Keratinocyte (primary cell): ENCODE measurements around the gene TENM4. TPM values are rescaled to one million over a fixed set of nuclear protein-coding genes. Genes with fewer than 3 reads are reported as not detected.

Source experiments
- DNase-seq: peaks from one replicate; pipeline ENCODE4 v3.0.0-alpha.2; 2011; ENCODE audit warnings: low read depth, missing footprints, low spot score
- FAIRE-seq: peaks from 2 replicates; lab custom pipeline; 2011; peaks lifted over from hg19 to GRCh38; lab: Jason Lieb, UNC
- H2AFZ ChIP-seq: 2 replicates; pipeline ENCODE4 v1.6.0; 2012; ENCODE audit warnings: low read length, control low read depth, inconsistent platforms; ENCODE audit not compliant: control insufficient read depth
- H3K27ac ChIP-seq: 2 replicates; pipeline ENCODE4 v1.5.1; 2011; ENCODE audit warnings: low read length; ENCODE audit not compliant: control insufficient read depth, insufficient read depth
- H3K27me3 ChIP-seq: 3 replicates; pipeline ENCODE4 v1.6.0; 2011; ENCODE audit warnings: low read length; ENCODE audit not compliant: control insufficient read depth, insufficient read depth; ENCODE audit errors: extremely low read depth
- H3K36me3 ChIP-seq, 2 experiments: 2 replicates in 1 of 2; 3 replicates in 1 of 2; pipeline ENCODE4 v1.5.1; 2011; ENCODE audit warnings: low read length in 2 of 2, mild to moderate bottlenecking in 1 of 2; ENCODE audit not compliant: control insufficient read depth in 2 of 2, insufficient read depth in 2 of 2; ENCODE audit errors: extremely low read depth in 1 of 2
- H3K4me1 ChIP-seq: 3 replicates; pipeline ENCODE4 v1.5.1; 2011; ENCODE audit warnings: low read length; ENCODE audit not compliant: control insufficient read depth, insufficient read depth; ENCODE audit errors: extremely low read depth
- H3K4me2 ChIP-seq: 3 replicates; pipeline ENCODE4 v1.6.0; 2011; ENCODE audit warnings: low read depth, low read length; ENCODE audit not compliant: control insufficient read depth, insufficient read depth; ENCODE audit errors: extremely low read depth
- H3K4me3 ChIP-seq, 3 experiments: fragments of 200-600 bp in 1 of 3; sonication (generic) in 1 of 3; 2 replicates in 2 of 3; 3 replicates in 1 of 3; pipeline ENCODE4 v1.5.1; 2011 to 2016; ENCODE audit warnings: low read length in 3 of 3, mild to moderate bottlenecking in 3 of 3, control low read depth in 2 of 3, inconsistent platforms in 1 of 3, low read depth in 1 of 3, mixed read lengths in 1 of 3, mixed run types in 1 of 3, moderate library complexity in 1 of 3; ENCODE audit not compliant: control insufficient read depth in 2 of 3, insufficient read depth in 2 of 3; ENCODE audit errors: extremely low read depth in 1 of 3
- H3K79me2 ChIP-seq: 2 replicates; pipeline ENCODE4 v1.6.0; 2012; ENCODE audit warnings: low read length; ENCODE audit not compliant: control insufficient read depth, insufficient read depth
- H3K9ac ChIP-seq: 3 replicates; pipeline ENCODE4 v1.6.0; 2011; ENCODE audit warnings: low read length; ENCODE audit not compliant: control insufficient read depth, insufficient read depth; ENCODE audit errors: extremely low read depth
- H3K9me1 ChIP-seq: 3 replicates; pipeline ENCODE4 v1.6.0; 2011; ENCODE audit warnings: low read length; ENCODE audit not compliant: control insufficient read depth, insufficient read depth; ENCODE audit errors: extremely low read depth
- H3K9me3 ChIP-seq: 2 replicates; pipeline ENCODE4 v1.5.1; 2012; ENCODE audit warnings: low read depth, low read length; ENCODE audit not compliant: control insufficient read depth
- H4K20me1 ChIP-seq: 3 replicates; pipeline ENCODE4 v1.6.0; 2011; ENCODE audit warnings: low read length; ENCODE audit not compliant: control insufficient read depth, insufficient read depth; ENCODE audit errors: extremely low read depth
- EZH2 ChIP-seq: IDR thresholded peaks from one replicate; pipeline ENCODE4 v1.6.1; 2012; ENCODE audit warnings: inconsistent platforms, mild to moderate bottlenecking, low read length, moderate library complexity
- dilution Hi-C: fragments of 300-500 bp; cut with MboI; formaldehyde crosslinking; loops from one replicate; pipeline ENCODE4 v1.7.0; 2020; ENCODE audit warnings: low sequenced_read_pairs; ENCODE audit not compliant: extremely low pct_ligation_motif_present
- polyA plus RNA-seq, 5 experiments: library from polyadenylated mRNA; depleted of rRNA in 3 of 5; stranded (reverse) in 3 of 5; stranded (forward) in 1 of 5; unstranded in 1 of 5; fragments of >200 nt; gene quantifications; 1 replicate in 1 of 5; 2 replicates in 3 of 5; 3 replicates in 1 of 5; pipeline versions ENCODE4 v1.2.1 to v1.2.3, GENCODE V29; 2011 to 2012; ENCODE audit warnings: missing spikeins in 2 of 5, low read depth in 1 of 5, low replicate concordance in 1 of 5
- TF ChIP-seq, protein P1 (sequence below), 3 experiments: IDR thresholded peaks in 1 of 3; conservative IDR thresholded peaks in 1 of 3; optimal IDR thresholded peaks in 1 of 3; 2 replicates in 2 of 3; 3 replicates in 1 of 3; pipeline versions ENCODE3 to v1.5.1; 2011; ENCODE audit warnings: low read length in 3 of 3, mild to moderate bottlenecking in 3 of 3, moderate library complexity in 2 of 3, control low read depth in 1 of 3, inconsistent platforms in 1 of 3; ENCODE audit not compliant: insufficient read depth in 2 of 3; ENCODE audit errors: extremely low read depth in 1 of 3

The TENM4 gene
- polyA plus RNA-seq, 1 donor (not counting 4 experiments of a cell fraction or from before 2014, with no cell fraction given), result 3.5 TPM

DNA sequence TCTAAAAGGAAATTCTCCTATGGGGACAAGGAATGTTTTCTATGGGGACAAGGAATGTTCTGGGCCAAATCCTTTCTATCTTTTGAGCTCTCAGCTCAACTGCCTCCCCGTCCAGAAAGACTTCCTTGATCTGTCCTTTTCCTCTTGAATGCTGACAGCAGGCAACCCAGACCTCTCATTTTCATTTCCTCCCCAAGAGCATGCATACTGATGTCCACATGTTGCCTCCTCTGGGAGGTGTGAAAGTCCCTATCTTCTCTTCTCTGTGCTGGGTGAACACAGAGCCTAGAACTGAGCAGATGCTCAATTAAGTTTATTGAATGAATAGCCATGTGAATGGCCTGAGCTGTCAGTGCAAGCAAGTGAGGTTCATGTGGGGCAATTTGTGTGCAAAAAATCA lies 534.3 kb downstream of the TENM4 start:
- H3K4me2 ChIP-seq, result no peak overlapping the region
- H2AFZ ChIP-seq, result no peak overlapping the region
- H3K9me1 ChIP-seq, result peaks cover 2% of the 10 kb centered on the region
- no peaks in the 10 kb centered on the region for H3K36me3 ChIP-seq
- H3K4me3 ChIP-seq, result no peak overlapping the region
- no peaks in the 10 kb centered on the region for H3K79me2 ChIP-seq
- dilution Hi-C loops, result no loop called here
- H3K9me3 ChIP-seq, result no peaks in the 10 kb centered on the region
- no peak overlapping the region for H3K9ac ChIP-seq
- no peaks in the 10 kb centered on the region for H4K20me1 ChIP-seq
- no peak for DNase-seq
- TF ChIP-seq EZH2, result no peak
- TF ChIP-seq, protein P1, sequence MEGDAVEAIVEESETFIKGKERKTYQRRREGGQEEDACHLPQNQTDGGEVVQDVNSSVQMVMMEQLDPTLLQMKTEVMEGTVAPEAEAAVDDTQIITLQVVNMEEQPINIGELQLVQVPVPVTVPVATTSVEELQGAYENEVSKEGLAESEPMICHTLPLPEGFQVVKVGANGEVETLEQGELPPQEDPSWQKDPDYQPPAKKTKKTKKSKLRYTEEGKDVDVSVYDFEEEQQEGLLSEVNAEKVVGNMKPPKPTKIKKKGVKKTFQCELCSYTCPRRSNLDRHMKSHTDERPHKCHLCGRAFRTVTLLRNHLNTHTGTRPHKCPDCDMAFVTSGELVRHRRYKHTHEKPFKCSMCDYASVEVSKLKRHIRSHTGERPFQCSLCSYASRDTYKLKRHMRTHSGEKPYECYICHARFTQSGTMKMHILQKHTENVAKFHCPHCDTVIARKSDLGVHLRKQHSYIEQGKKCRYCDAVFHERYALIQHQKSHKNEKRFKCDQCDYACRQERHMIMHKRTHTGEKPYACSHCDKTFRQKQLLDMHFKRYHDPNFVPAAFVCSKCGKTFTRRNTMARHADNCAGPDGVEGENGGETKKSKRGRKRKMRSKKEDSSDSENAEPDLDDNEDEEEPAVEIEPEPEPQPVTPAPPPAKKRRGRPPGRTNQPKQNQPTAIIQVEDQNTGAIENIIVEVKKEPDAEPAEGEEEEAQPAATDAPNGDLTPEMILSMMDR (optimal IDR thresholded peaks at IDR 0.05 in 1 of 3, IDR thresholded peaks at IDR 0.05 in 1 of 3, conservative IDR thresholded peaks at IDR 0.05 in 1 of 3; ENCODE audit: extremely low read depth in 1 of 3, insufficient read depth in 2 of 3, low read length in 3 of 3), result no peak
- FAIRE-seq, result no peak
- peaks cover 5% of the 10 kb centered on the region for H3K4me1 ChIP-seq
- H3K27me3 ChIP-seq, result no peaks in the 10 kb centered on the region
- H3K27ac ChIP-seq, result no peak overlapping the region

DNA sequence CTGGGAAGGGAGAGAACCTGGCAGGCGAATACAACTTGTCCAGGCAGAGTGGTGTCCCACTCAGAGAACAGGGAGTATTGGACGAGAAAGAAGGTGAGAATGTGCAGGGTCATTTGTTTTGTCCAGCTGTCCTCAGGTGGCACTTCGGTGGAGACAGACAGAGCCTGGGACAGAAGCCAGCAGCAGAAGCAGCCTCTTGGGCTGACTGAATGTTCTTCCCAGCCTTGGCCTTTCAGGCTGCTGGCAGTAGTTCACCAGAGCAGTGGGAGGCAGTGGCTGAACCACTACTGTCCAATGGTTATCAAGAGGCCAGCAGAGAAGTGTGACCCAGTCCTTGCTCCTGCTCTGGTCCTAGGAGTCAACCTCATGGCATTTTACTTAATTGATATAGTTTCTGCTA lies 535.1 kb downstream of the TENM4 start:
- Histone ChIP-seq H3K4me2 (no peak overlapping the region), H3K9ac (no peak overlapping the region), H3K27me3 (no peaks in the 10 kb centered on the region), H3K9me3 (no peaks in the 10 kb centered on the region), H3K4me1 (peaks cover 5% of the 10 kb centered on the region), H3K9me1 (peaks cover 2% of the 10 kb centered on the region), H3K79me2 (no peaks in the 10 kb centered on the region), H2AFZ (no peak overlapping the region), H3K27ac (no peak overlapping the region), H3K36me3 (peaks cover 0 to 2% of the 10 kb centered on the region in 2 experiments), H4K20me1 (no peaks in the 10 kb centered on the region), H3K4me3 (no peak overlapping the region)
- dilution Hi-C loops, result no loop called here
- DNase-seq, result no peak
- TF ChIP-seq, protein P1 (optimal IDR thresholded peaks at IDR 0.05 in 1 of 3, IDR thresholded peaks at IDR 0.05 in 1 of 3, conservative IDR thresholded peaks at IDR 0.05 in 1 of 3; ENCODE audit: extremely low read depth in 1 of 3, insufficient read depth in 2 of 3, low read length in 3 of 3), result no peak
- no peak for TF ChIP-seq EZH2
- no peak for FAIRE-seq
